ENCODE data around the gene CERS5.
A peak's percentile ranks its signal among the peaks of the same experiment; 100 is the strongest.

The CERS5 gene
- 32.1 reads per million, percentile 58 among the genes with 10 or more reads in this experiment for total RNA-seq

GRCh38 chr12:50167049-50167828 lies at the start of gene CERS5:
TSS of gene CERS5 (minus strand) at chr12:50167369. CDS start at chr12:50167297, 72 bp downstream.
- peak; percentile 92 for DNase-seq

- DNase-seq: no peak
Observed at GRCh38 chr12:50215033-50215432, 47.9 kb upstream of the CERS5 start.

GRCh38 chr12:50214018-50214417 lies 46.8 kb upstream of the CERS5 start:
- DNase-seq: no peak

GRCh38 chr12:50213439-50213838 lies 46.3 kb upstream of the CERS5 start:
- DNase-seq: no peak

DNA sequence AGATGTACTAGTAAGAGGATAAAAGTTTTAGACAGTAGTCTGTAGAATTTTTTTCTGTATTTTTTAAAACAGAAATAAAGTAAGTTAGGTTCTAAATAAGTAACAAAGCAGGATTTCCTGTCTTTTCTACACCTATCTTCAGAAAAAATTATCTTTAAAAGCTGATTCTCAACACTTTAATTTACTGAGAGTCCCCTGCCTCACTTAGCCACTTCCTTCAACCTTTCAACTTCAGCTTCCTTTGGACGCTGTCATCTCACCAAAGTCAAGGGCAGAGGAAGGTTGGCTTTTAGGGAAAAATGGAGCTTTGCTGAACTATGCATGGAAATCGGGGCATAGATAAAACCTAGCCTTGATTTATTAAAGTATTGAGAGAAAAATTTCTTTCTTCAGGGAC lies 44.9 kb upstream of the CERS5 start:
- no peak for DNase-seq

DNA sequence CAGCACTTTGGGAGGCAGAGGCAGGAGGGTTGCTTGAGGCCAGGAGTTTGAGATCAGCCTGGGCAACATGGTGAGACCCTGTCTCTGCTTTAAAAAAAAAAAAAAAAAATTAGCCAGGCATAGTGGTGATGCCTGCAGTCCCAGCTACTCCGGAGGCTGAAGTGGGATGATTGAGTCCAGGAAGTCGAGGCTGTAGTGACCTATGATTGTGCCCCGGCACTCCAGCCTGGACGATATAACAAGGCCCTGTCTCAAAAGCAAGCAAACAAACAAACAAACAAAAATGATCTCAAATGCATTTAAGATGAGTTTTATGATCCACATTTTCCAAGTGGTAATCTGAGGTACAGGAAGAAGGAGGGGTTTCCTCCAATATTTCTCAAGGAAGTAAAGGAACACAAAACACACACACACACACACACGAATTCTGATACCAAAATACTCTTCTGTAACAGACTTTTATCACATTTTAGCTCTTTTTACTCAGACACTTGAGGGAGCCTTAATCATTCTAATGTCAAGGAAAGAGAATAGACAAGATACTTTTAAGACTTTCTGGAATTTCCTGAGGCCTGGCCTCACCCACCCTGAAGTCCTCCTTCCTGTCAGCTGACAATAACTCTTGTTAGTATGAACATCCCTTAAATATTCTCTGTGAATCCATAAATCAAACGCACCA lies 44.4 kb upstream of the CERS5 start:
- DNase-seq: no peak

- DNase-seq: no peak
Observed at GRCh38 chr12:50207424-50207823, 40.3 kb upstream of the CERS5 start.

DNA sequence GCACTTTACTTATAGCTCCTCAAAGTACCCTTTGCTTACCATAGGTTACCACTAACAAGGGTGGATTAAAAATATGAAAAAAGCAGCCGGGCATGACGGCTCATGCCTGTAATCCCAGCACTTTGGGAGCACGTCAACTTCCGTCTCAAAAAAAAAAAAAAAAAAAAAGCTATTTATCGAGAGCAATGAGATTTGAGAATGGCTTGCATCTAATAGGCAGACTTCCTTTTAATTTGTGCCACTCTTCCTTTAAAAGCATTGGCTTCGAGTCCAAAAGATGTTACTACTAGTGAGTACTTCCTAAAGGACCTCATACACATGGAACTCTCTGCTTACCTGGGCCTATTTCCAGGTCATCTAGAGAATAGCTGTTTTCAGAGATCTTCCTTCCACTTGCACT lies 38.5 kb upstream of the CERS5 start:
- no peak for DNase-seq

- DNase-seq: no peak
Observed at GRCh38 chr12:50203691-50204090, 36.5 kb upstream of the CERS5 start.

- no peak for DNase-seq
Observed at GRCh38 chr12:50201987-50202521, 34.9 kb upstream of the CERS5 start.

GRCh38 chr12:50200552-50201273 lies 33.5 kb upstream of the CERS5 start:
- DNase-seq: no peak

GRCh38 chr12:50198829-50199228 lies 31.7 kb upstream of the CERS5 start:
- DNase-seq: no peak

GRCh38 chr12:50197297-50197727 lies 30.1 kb upstream of the CERS5 start:
- no peak for DNase-seq

- DNase-seq: no peak
Observed at GRCh38 chr12:50196537-50196936, 29.4 kb upstream of the CERS5 start.

GRCh38 chr12:50195832-50196231 lies 28.7 kb upstream of the CERS5 start:
- no peak for DNase-seq

- DNase-seq: no peak
Observed at GRCh38 chr12:50192908-50193307, 25.7 kb upstream of the CERS5 start.

DNA sequence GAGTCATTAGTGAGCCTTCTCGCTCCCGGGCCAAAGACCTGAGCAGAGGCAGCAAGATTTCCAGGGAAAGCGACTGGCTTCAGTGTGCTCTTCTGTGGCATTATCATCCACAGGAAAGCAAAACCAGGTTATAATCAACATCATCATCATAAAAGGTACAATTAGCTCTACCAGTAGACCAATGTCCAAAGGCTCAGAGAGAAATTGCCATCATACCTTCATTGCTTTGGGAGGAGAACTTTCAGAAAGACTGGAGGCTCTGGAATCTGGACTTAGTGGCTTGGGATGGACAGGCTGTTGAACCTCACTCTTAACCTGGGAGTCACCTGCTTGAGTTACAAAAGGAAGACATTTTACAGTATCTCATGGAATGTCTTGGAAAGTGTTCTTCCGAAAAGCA lies 25.1 kb upstream of the CERS5 start:
- no peak for DNase-seq

DNA sequence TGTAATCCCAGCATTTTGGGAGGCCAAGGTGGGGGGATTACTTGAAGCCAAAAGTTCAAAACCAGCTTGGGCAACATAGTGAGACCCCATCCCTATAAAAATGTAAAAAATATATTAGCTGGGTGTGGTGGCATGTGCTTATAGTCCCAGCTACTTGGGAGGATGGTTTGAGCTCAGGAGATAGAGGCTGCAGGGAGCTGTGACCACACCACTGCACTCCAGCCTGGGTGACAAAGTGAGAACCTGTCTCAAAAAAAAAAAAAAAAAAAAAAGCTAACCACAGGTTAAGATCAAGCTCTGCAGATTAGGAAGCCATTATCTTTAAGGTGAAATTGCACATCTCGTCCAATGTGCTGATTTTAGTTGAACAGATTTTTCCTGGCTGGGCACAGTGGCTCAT lies 23.7 kb upstream of the CERS5 start:
- no peak for DNase-seq

GRCh38 chr12:50188875-50189575 lies 21.9 kb upstream of the CERS5 start:
- DNase-seq: no peak

DNA sequence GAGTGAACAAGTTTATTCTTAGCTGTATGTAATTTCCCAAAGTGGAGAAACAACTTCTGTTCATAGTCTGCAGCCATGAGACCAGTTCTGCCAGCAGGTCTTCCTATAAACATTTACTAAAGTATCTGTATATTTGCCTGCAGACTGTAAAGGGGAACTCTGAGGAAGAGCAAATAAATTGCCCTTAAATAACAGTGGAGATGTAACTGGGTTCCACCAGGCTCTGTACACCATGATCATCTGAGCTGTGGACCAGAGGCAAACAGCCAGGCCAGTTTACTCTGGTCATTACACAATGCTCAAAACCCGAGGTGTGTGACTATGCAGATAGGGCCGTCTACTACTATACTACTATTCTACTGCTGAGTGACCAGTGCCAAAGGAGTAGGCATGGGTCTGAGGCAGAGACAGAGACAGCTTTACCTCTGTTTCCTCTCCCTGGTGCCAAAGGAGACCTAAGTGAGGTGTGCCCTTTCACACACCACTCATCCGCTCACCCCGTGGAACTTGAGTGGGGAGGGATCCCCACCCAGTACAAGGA lies 21.1 kb upstream of the CERS5 start:
- DNase-seq: no peak

DNA sequence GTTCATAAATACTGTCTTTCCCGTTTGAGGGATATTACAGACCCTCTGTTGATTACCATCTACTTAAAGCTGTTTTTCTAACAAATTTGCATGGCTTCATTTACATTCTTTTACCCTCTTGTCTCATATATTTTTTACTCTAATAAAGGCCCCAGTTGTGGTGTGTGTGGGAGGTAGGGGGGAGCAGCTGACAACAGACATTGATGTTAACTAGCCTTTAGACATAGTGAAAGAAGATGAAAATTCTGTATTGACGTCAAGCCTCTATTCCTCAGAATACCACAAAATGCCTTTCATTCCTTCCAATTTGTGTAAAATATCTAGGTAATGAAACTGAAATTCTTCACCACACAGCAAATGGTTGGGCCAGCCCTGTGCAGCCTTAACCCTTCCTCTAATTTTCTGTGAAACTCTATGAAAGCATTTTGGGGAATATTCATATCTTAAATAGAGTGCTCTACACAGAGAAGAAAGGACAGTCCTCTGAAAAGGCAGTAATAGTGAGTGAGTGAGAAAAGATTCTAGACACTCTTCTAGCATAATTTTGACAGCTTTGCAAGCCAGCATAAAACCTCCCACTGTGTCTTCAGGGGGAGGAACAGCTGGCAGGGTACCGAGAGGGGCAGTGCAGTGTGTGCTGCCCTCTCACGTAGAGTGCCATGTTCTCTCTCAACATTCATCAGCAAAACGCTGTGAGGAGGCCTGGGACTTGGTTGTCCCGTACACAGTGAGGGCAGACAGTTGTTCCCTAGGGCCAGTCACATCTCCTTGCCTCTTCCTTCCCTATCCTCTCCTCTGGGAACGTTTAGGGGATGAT lies 20.1 kb upstream of the CERS5 start:
- DNase-seq: no peak
